MG63 (cell line): ENCODE results near the gene DCP1A. TPM values are rescaled to one million over a fixed set of nuclear protein-coding genes. Genes with fewer than 3 reads are reported as not detected.
A peak's percentile ranks its signal among the peaks of the same experiment; 100 is the strongest.
"Not testable (repeated sequence)": the region's sequence is repeated elsewhere in the genome, so short reads cannot be mapped to it uniquely, and the experiment has no call there.

ENCODE experiments used
- DNase-seq: peaks from one replicate; pipeline ENCODE4 v3.0.0-alpha.2; 2020
- H3K27me3 ChIP-seq: fragments of 250-450 bp; sonication (Bioruptor Pico); 2 replicates; pipeline ENCODE4 v1.5.1; 2020; ENCODE audit warnings: mild to moderate bottlenecking, moderate library complexity
- H3K36me3 ChIP-seq: fragments of 250-450 bp; sonication (Bioruptor Pico); 2 replicates; pipeline ENCODE4 v1.5.1; 2020; ENCODE audit warnings: mild to moderate bottlenecking, moderate library complexity
- H3K4me3 ChIP-seq: fragments of 250-450 bp; sonication (Bioruptor Pico); 2 replicates; pipeline ENCODE4 v1.5.1; 2020; ENCODE audit warnings: mild to moderate bottlenecking, moderate library complexity
- H3K9me3 ChIP-seq: fragments of 250-450 bp; sonication (Bioruptor Pico); 2 replicates; pipeline ENCODE4 v1.5.1; 2020; ENCODE audit warnings: mild to moderate bottlenecking, moderate library complexity
- total RNA-seq: library from RNA; depleted of rRNA; stranded (reverse); fragments of >200 nt; shearing (Covaris generic); gene quantifications from 2 replicates; pipeline ENCODE4 v1.2.3, GENCODE V29; 2014; ENCODE audit warnings: low replicate concordance; rRNA removed

DCP1A gene
- 4.4 and 5.9 TPM in 2 replicates for total RNA-seq

GRCh38 chr3:53347261-53348064, at the start of gene DCP1A:
Gene DCP1A, minus strand, starts transcription at chr3:53347543. Its CDS starts 26 bp downstream, at chr3:53347517.
- no peaks in the 10 kb centered on the region for H3K9me3 ChIP-seq
- no peaks in the 10 kb centered on the region for H3K27me3 ChIP-seq
- DNase-seq: peak; percentile 90
- H3K4me3 ChIP-seq: peak within 1 kb of the TSS; percentile 91
- H3K36me3 ChIP-seq: peaks cover 7% of the 10 kb centered on the region

- DNase-seq: no peak
- no peaks in the 10 kb centered on the region for H3K9me3 ChIP-seq
- H3K36me3 ChIP-seq: no peaks in the 10 kb centered on the region
- no peak overlapping the region for H3K4me3 ChIP-seq
- H3K27me3 ChIP-seq: peaks cover 2% of the 10 kb centered on the region; the same call in 1 of the 2 replicates
Observed at GRCh38 chr3:53384465-53385423, 37.4 kb upstream of the DCP1A start.

DNA sequence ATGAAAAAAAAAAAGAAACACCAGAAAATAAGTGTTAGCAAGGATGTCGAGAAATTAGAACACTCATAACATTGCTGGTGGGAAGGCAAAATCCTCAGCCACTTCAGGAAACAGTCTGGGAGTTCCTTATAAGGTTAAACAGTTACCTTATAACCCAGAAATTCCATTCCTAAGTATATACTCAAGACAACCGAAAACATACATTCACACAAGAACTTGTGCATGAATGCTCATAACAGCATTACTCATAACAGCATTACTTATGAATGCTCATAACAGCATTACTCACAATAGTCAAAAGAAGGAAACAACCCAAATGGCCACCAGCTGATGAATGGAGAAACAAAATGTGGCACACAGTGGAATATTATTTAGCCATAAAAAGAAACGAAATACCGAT, 34.8 kb upstream of the DCP1A start:
- Histone ChIP-seq H3K9me3 (no peaks in the 10 kb centered on the region), H3K36me3 (no peaks in the 10 kb centered on the region), H3K27me3 (no peaks in the 10 kb centered on the region), H3K4me3 (no peak overlapping the region)
- no peak for DNase-seq

DNA sequence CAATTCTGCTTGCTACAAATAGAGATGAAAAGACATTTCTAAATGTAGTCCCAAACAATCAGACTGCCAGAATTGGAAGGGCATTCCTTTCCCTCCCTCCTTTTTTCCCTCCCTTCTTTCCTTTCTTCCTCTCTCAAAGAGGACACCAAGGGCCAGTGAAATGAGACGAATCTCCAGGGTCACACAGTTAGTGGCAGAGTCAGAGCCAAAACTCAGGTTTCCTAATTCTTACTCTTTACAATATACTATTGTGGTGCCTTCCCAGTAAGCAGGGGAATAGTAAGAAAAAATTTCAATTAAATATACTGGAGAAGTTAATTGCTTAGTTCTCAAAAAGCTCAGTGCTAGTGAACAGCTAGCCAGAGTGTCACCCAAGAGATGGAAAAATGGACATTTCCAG, 33.0 kb upstream of the DCP1A start:
- Histone ChIP-seq H3K4me3 (no peak overlapping the region), H3K27me3 (no peaks in the 10 kb centered on the region), H3K36me3 (no peaks in the 10 kb centered on the region), H3K9me3 (no peaks in the 10 kb centered on the region)
- DNase-seq: no peak

GRCh38 chr3:53379898-53380297, 32.6 kb upstream of the DCP1A start:
- H3K9me3 ChIP-seq: no peaks in the 10 kb centered on the region
- no peaks in the 10 kb centered on the region for H3K27me3 ChIP-seq
- H3K4me3 ChIP-seq: no peak overlapping the region
- H3K36me3 ChIP-seq: no peaks in the 10 kb centered on the region
- DNase-seq: no peak

DNA sequence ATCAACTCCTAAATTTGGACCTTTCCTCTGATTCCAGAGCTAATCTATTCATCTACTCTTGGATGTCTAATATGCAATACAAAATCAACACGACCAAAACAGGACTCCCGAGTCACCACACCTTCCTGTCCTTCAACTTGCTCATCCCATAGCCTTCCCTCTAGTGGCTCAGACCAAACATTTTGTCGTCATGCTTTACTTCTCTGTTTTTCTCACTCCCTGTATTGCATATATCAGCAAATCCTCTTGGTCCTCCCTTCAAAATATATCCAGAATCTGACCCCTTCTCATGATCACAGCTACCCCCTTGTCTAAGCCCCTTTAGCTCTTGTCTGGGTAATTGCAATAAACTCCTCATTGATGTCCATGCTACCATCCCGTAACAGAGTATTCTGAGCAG, 30.5 kb upstream of the DCP1A start:
- Histone ChIP-seq H3K36me3 (no peaks in the 10 kb centered on the region), H3K27me3 (no peaks in the 10 kb centered on the region), H3K9me3 (no peaks in the 10 kb centered on the region), H3K4me3 (no peak overlapping the region)
- no peak for DNase-seq

GRCh38 chr3:53376679-53377078, 29.3 kb upstream of the DCP1A start:
- Histone ChIP-seq H3K36me3 (no peaks in the 10 kb centered on the region), H3K9me3 (no peaks in the 10 kb centered on the region), H3K27me3 (no peaks in the 10 kb centered on the region), H3K4me3 (no peak overlapping the region)
- DNase-seq: no peak

DNA sequence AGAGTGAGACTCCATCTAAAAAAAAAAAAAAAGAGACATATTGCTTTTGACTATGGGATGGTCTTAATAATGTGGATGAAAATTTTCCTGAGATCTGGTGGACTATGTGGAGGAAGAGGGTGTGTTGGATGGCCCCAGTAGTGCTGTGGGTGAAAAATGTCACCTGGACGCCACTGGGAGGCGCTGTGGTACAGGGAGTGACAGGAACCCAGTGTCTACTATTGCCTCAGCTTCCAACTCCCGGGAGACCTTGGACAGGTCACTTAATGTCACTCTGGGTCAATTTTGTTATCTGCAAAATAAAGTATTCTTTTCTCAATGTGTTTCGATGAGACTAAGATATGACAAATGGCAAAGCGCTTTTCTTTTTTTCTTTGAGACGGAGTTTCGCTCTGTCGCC, 27.7 kb upstream of the DCP1A start:
- Histone ChIP-seq H3K9me3 (no peaks in the 10 kb centered on the region), H3K36me3 (no peaks in the 10 kb centered on the region), H3K27me3 (no peaks in the 10 kb centered on the region), H3K4me3 (no peak overlapping the region)
- DNase-seq: peak; percentile 34

- H3K27me3 ChIP-seq, H3K4me3 ChIP-seq, DNase-seq, H3K9me3 ChIP-seq, H3K36me3 ChIP-seq: not testable (repeated sequence)
Observed at GRCh38 chr3:53370719-53371118, 23.4 kb upstream of the DCP1A start.

DNA sequence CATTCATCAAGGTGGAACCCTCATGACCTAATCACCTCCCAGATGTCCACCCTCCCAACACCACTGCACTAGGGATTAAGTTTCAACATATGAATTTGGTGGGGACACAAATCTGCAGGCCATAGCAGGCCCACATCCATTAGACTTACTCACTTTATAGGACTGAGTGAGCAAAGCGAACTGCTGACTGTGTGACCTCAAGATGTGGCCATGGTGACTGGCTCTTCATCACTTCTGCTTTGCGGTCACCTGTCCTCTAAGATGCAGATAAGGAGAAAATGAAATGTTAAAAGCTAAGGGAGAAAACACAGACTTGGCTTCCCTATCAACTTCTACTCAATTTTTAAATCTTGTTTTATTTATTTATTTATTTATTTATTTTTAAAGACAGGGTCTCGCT, 14.5 kb upstream of the DCP1A start:
- no peak overlapping the region for H3K4me3 ChIP-seq
- no peaks in the 10 kb centered on the region for H3K36me3 ChIP-seq
- H3K27me3 ChIP-seq: no peaks in the 10 kb centered on the region
- DNase-seq: no peak
- H3K9me3 ChIP-seq: no peaks in the 10 kb centered on the region

GRCh38 chr3:53357458-53357857, 10.1 kb upstream of the DCP1A start:
- DNase-seq: no peak
- Histone ChIP-seq H3K27me3 (no peaks in the 10 kb centered on the region), H3K4me3 (no peak overlapping the region), H3K9me3 (no peaks in the 10 kb centered on the region), H3K36me3 (no peaks in the 10 kb centered on the region)

DNA sequence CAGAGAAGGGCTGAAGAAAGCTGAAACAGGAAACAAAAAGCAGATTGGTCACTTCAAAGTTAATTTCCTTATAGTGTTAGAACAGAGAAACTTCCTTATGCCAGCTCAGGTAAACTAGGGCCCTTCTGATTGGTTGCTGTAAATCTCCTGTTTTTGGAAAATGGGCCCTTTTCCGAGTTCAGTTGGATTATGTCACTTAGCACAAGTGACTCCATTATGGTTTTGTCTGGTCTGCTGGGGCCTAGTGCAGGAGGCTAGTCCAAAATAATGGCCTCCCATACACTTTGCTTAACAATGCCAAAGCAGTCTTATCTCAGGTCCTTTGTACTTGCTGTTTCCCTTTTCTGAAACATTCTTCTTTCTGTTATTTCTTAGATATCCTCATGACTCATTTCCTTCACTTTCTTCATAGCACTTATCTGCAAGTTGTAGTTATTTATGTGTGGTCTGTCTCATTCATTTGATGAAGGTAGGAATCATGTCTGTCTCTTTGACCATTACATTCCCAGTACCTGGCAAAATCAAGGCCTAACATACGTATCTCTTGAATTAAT, 7.7 kb upstream of the DCP1A start:
- DNase-seq: no peak
- H3K27me3 ChIP-seq: no peaks in the 10 kb centered on the region
- H3K9me3 ChIP-seq: no peaks in the 10 kb centered on the region
- no peaks in the 10 kb centered on the region for H3K36me3 ChIP-seq
- H3K4me3 ChIP-seq: no peak overlapping the region

GRCh38 chr3:53353202-53353601, 5.9 kb upstream of the DCP1A start:
- DNase-seq: no peak
- Histone ChIP-seq H3K4me3 (no peak overlapping the region), H3K9me3 (no peaks in the 10 kb centered on the region), H3K36me3 (no peaks in the 10 kb centered on the region), H3K27me3 (no peaks in the 10 kb centered on the region)

DNA sequence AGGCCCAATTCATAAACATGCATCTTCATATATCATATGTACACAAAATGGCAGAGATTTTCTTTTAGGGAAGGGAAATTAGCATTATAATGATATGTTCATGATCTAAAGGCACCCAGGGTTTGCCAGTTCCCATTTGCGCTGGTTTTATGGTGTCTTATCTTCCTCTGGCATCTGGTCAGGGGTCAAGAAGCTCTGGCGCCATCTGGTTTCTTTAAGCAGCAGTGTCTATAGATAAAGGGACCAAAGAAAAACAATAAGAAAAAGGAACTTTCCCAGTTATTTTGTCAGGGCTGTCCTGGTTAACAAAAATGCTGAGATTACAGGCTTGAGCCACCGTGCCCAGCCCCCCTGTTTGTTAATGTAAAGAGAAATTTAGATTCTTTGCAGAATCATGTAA, 3.3 kb upstream of the DCP1A start:
- H3K36me3 ChIP-seq: no peaks in the 10 kb centered on the region
- DNase-seq: no peak
- no peaks in the 10 kb centered on the region for H3K27me3 ChIP-seq
- no peaks in the 10 kb centered on the region for H3K9me3 ChIP-seq
- no peak overlapping the region for H3K4me3 ChIP-seq

DNA sequence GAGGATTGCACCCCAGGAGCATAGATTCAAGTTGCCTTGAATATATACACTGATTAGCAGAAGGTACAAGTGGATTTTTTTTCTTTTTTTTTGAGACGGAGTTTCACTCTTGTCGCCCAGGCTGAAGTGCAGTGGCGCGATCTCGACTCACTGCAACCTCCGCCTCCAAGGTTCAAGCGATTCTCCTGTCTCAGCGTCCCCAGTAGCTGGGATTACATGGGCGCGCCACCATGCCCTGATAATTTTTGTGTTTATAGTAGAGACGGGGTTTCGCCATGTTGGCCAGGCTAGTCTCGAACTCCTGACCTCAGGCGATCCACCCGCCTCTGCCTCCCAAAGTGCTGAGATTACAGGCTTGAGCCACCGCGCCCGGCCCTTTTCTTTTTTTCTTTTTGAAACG, 775 bp upstream of the DCP1A start:
- not testable (repeated sequence) for DNase-seq, H3K27me3 ChIP-seq, H3K9me3 ChIP-seq, H3K36me3 ChIP-seq
- H3K4me3 ChIP-seq: peak overlapping the region; percentile 91

DNA sequence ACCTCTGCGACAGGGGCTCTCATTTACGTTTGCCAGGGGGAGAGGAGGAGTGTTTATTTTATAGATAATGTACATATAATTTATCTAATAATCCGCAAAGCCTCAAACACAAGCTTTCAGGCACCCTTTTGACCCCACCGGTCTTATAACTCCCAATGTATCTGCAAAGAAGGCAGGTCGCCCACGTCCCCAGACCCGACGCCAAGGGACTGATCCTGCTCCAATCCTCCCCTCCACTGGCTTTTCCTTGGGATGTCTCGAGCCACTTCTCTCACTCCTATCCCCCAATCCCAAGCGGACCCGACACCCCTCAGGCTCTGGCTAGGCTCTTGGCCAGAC, 452 bp downstream of the DCP1A start:
- H3K27me3 ChIP-seq: no peaks in the 10 kb centered on the region
- H3K4me3 ChIP-seq: peak overlapping the region; percentile 91
- no peak for DNase-seq
- peaks cover 8% of the 10 kb centered on the region for H3K36me3 ChIP-seq
- no peaks in the 10 kb centered on the region for H3K9me3 ChIP-seq

- DNase-seq: no peak
- Histone ChIP-seq H3K27me3 (no peaks in the 10 kb centered on the region), H3K9me3 (no peaks in the 10 kb centered on the region), H3K4me3 (peak overlapping the region; percentile 91), H3K36me3 (peaks cover 8% of the 10 kb centered on the region)
Observed at GRCh38 chr3:53346514-53346913, 829 bp downstream of the DCP1A start.
